Stomach (tissue), 9 donors: ENCODE data around the gene NCBP2L. TPM values are rescaled to one million over a fixed set of nuclear protein-coding genes. Genes with fewer than 3 reads are reported as not detected.

Experiments used
- DNase-seq, 2 donors: peaks; one replicate each; pipeline versions ENCODE4 v3.0.0 to v3.0.0-alpha.2; 2013 to 2019
- H3K27ac ChIP-seq, 5 donors: fragments of 200-600 bp in 4 of 5; sonication (generic) in 4 of 5; one replicate each; pipeline ENCODE4 v1.5.1; 2013 to 2019; ENCODE audit warnings: mild to moderate bottlenecking in 1 of 5, moderate library complexity in 1 of 5
- H3K27me3 ChIP-seq, 3 donors: fragments of 200-600 bp; sonication (generic); one replicate each; pipeline ENCODE4 v1.5.1; 2017 to 2019; ENCODE audit warnings: mixed run types in 1 of 3
- H3K36me3 ChIP-seq, 4 donors: fragments of 200-600 bp; sonication (generic); 1 replicate in 3 of 4; 2 replicates in 1 of 4; pipeline ENCODE4 v1.5.1; 2016 to 2019
- H3K4me1 ChIP-seq, 4 donors: fragments of 200-600 bp; sonication (generic); one replicate each; pipeline ENCODE4 v1.5.1; 2016 to 2019
- H3K4me3 ChIP-seq, 4 donors: fragments of 200-600 bp; sonication (generic) in 3 of 4; one replicate each; pipeline ENCODE4 v1.5.1; 2016 to 2019; ENCODE audit warnings: mild to moderate bottlenecking in 1 of 4
- H3K9me3 ChIP-seq, 4 donors: fragments of 200-600 bp; sonication (generic); one replicate each; pipeline ENCODE4 v1.5.1; 2016 to 2019
- EP300 ChIP-seq: sonication (generic); formaldehyde crosslinking; IDR thresholded peaks from one replicate; pipeline ENCODE4 v1.6.1; 2017; ENCODE audit warnings: antibody characterized with exemption
- POLR2A ChIP-seq, 4 donors: fragments of 450-650 bp; IDR thresholded peaks; one replicate each; pipeline ENCODE4 v1.6.1; 2016; ENCODE audit warnings: antibody characterized with exemption in 4 of 4, control low read depth in 2 of 4, mild to moderate bottlenecking in 1 of 4, moderate library complexity in 1 of 4
- POLR2AphosphoS5 ChIP-seq, 3 donors: sonication (generic); formaldehyde crosslinking; IDR thresholded peaks; one replicate each; pipeline ENCODE4 v1.6.1; 2016; ENCODE audit warnings: antibody characterized with exemption in 3 of 3
- WGBS, 5 donors: extraction: QIAGEN DNeasy Blood & Tissue Kit in 3 of 5; methylation state at CpG; one replicate each; pipeline versions ENCODE4 v1.1.5 to v1.1.7; 2013 to 2018; 5-methylcytosine and 5-hydroxymethylcytosine counted together
- intact Hi-C: fragments of 100-400 bp; cut with DNase I; formaldehyde crosslinking; loops from one replicate; pipeline ENCODE4 v1.15.1; 2023; ENCODE audit warnings: low total_unique reads
- polyA plus RNA-seq, 3 donors: library from polyadenylated mRNA; stranded (reverse); fragments of 200-250 nt; gene quantifications; one replicate each; pipeline ENCODE4 v1.2.3, GENCODE V29; 2013
- total RNA-seq, 5 donors: library from RNA; depleted of rRNA; stranded (reverse); fragments of >200 nt; gene quantifications; one replicate each; pipeline versions ENCODE4 v1.1.0 to v1.2.3, GENCODE V29; 2014 to 2016
- TF ChIP-seq, protein P1 (sequence below), 7 experiments: fragments of 450-650 bp in 4 of 7; fragments of 200-600 bp in 3 of 7; sonication (generic) in 3 of 7; IDR thresholded peaks; one replicate each; pipeline ENCODE4 v1.5.1; 2016 to 2019; ENCODE audit warnings: antibody characterized with exemption in 7 of 7, control low read depth in 2 of 7, mild to moderate bottlenecking in 1 of 7
- donor health status: healthy with polysubstance abuse.
- donor health status: Bipolar disorder and iron deficiency.
- donor health status: healthy.

NCBP2L gene
- total and polyA plus RNA-seq, 8 donors: 0.13 to 0.44 TPM; not detected in 6

DNA sequence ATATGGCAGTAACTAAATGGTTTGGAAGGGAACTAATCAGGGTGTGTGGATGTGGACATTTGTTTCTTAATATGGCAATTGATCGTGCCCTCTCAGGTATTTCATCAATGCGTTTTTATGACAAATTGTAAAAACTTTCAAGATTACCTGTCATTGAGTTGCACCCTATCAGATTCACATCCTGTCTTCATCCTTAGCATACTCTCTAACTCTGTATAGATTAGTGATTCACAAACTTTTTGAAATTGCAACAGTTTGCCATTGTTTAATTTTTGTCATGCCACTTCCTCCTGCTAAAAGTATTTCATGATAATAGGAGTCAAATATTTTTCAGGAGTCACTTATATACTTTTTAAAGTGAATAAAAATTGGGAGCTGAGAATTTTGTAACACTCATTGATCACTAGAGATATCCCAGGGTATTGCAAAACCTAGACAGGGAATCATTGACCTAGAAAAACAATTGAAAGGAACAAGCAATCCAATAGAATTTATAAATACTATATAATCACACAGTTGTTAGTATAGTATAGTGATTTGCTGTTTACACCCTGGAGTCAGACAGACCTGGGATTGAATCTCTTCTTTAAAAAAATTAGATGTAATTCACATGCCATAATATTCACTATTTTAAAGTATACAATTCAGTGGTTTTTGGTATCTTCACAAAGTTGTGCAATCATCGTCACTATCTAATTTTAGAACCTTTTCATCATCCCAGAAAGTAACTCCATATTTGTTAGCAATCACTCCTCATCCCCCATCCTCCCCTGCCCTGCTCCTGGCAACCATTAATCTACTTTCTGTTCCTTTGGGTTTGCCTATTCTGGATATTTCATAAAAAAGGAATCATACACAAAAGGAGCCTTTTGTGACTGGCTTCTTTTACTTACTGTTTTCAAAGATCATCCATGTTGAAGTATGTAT is 57.0 kb downstream of the NCBP2L start:
- WGBS, 5 donors: 76 to 90% (median 86%) methylated on average over 3 of the region's 3 CpGs
- H3K27ac ChIP-seq: no peak overlapping the region
- no peak for TF ChIP-seq EP300
- TF ChIP-seq, protein P1, sequence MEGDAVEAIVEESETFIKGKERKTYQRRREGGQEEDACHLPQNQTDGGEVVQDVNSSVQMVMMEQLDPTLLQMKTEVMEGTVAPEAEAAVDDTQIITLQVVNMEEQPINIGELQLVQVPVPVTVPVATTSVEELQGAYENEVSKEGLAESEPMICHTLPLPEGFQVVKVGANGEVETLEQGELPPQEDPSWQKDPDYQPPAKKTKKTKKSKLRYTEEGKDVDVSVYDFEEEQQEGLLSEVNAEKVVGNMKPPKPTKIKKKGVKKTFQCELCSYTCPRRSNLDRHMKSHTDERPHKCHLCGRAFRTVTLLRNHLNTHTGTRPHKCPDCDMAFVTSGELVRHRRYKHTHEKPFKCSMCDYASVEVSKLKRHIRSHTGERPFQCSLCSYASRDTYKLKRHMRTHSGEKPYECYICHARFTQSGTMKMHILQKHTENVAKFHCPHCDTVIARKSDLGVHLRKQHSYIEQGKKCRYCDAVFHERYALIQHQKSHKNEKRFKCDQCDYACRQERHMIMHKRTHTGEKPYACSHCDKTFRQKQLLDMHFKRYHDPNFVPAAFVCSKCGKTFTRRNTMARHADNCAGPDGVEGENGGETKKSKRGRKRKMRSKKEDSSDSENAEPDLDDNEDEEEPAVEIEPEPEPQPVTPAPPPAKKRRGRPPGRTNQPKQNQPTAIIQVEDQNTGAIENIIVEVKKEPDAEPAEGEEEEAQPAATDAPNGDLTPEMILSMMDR (IDR thresholded peaks at IDR 0.05): no peak
- TF ChIP-seq POLR2A (IDR thresholded peaks at IDR 0.05): no peak
- TF ChIP-seq POLR2AphosphoS5 (IDR thresholded peaks at IDR 0.05): no peak
- H3K9me3 ChIP-seq: no peaks in the 10 kb centered on the region
- no peak overlapping the region for H3K4me3 ChIP-seq
- peaks cover 0 to 4% (median 0%) of the 10 kb centered on the region in 3 donors for H3K27me3 ChIP-seq
- no peaks in the 10 kb centered on the region for H3K36me3 ChIP-seq
- H3K4me1 ChIP-seq: no peaks in the 10 kb centered on the region
- intact Hi-C loops: no loop called here
- no peak for DNase-seq

DNA sequence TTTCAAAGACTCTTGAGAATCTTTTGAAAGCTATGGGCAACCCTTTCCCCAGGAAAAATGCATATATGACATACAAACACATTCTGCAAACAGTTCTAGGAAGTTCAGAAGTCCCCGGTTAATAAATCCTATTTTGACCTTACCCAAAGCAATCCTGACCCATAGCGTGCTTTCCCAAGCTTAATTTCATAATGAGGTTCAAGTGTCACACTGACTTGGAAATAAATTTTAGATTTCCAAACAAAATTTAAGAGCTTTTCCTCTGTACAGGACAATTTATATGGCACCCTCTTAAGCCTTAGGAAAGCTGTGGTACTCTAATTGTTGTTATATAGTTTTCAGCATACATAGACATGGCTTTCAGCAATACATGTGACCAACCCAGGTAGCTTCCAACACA is 59.4 kb downstream of the NCBP2L start:
- TF ChIP-seq, protein P1 (IDR thresholded peaks at IDR 0.05): no peak
- TF ChIP-seq POLR2A (IDR thresholded peaks at IDR 0.05): no peak
- no peak for TF ChIP-seq POLR2AphosphoS5 (IDR thresholded peaks at IDR 0.05)
- no peak for TF ChIP-seq EP300
- H3K9me3 ChIP-seq: no peaks in the 10 kb centered on the region
- intact Hi-C loops: no loop called here
- H3K4me1 ChIP-seq: no peaks in the 10 kb centered on the region
- H3K27me3 ChIP-seq: peaks cover 0 to 3% (median 0%) of the 10 kb centered on the region in 3 donors
- H3K4me3 ChIP-seq: no peak overlapping the region
- peaks cover 0 to 9% (median 9%) of the 10 kb centered on the region in 4 donors for H3K36me3 ChIP-seq
- WGBS, 5 donors: 71 to 87% (median 83%) methylated on average over 2 of the region's 2 CpGs
- no peak overlapping the region for H3K27ac ChIP-seq
- DNase-seq: no peak

DNA sequence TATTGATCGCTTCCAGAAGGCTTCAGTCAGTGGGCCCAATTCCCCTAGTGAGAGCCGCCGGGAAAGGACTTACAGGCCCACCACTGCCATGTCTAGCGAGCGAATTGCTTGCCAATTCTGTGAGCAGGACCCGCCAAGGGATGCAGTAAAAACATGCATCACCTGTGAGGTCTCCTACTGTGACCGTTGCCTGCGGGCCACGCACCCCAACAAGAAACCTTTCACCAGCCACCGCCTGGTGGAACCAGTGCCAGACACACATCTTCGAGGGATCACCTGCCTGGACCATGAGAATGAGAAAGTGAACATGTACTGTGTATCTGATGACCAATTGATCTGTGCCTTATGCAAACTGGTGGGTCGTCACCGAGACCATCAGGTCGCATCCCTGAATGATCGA is 63.4 kb downstream of the NCBP2L start:
- TF ChIP-seq POLR2A (IDR thresholded peaks at IDR 0.05) (no peak), POLR2AphosphoS5 (IDR thresholded peaks at IDR 0.05) (no peak), EP300 (no peak)
- TF ChIP-seq, protein P1 (IDR thresholded peaks at IDR 0.05): no peak
- Histone ChIP-seq H3K4me3 (no peak overlapping the region), H3K9me3 (no peaks in the 10 kb centered on the region), H3K27ac (no peak overlapping the region), H3K36me3 (peaks cover 0 to 9% (median 9%) of the 10 kb centered on the region in 4 donors), H3K4me1 (no peaks in the 10 kb centered on the region), H3K27me3 (peaks cover 0 to 6% (median 0%) of the 10 kb centered on the region in 3 donors)
- DNase-seq: no peak
- intact Hi-C loops: no loop called here
- WGBS, 5 donors: 84 to 96% (median 95%) methylated on average over 11 to 15 of the region's 15 CpGs

DNA sequence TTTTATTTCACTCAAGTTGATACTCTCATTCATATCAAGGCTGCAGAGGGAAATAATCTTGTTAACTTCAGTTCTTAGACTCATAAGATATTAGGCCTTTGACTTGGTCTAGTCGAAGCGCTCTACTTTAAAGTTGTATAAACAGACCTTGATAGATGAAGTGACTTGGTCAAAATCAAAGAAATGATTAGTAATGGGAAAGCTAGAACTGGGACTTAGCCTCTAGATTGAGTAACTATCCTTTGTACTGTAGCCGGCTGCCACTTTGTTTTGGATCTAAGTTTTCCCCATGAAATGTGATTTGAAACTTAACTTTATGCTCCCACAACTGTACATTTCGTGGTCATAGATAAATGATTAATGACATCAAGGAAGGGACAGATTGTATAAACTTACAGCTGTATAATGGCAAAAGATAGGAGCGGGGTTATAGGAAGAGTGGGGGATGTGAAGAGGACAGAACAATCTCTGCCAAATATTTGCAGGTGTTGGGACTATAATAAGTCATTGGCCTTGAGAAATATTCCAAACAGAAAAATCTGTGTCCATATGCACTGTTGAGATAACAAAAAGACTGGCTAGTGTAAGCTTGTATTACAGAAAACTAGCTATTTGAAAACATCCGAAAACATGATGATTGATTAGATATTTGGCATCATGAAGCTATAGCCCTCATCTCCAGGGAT is 65.3 kb downstream of the NCBP2L start:
- intact Hi-C loops: no loop called here
- Histone ChIP-seq H3K27me3 (peaks cover 0 to 6% (median 0%) of the 10 kb centered on the region in 3 donors), H3K4me3 (no peak overlapping the region), H3K27ac (no peak overlapping the region), H3K4me1 (no peaks in the 10 kb centered on the region), H3K9me3 (no peaks in the 10 kb centered on the region), H3K36me3 (peaks cover 0 to 9% (median 9%) of the 10 kb centered on the region in 4 donors)
- 74 to 88% (median 75%) methylated on average over 6 of the region's 6 CpGs for WGBS, 5 donors
- DNase-seq: no peak
- TF ChIP-seq POLR2A (IDR thresholded peaks at IDR 0.05): no peak
- no peak for TF ChIP-seq POLR2AphosphoS5 (IDR thresholded peaks at IDR 0.05)
- TF ChIP-seq, protein P1 (IDR thresholded peaks at IDR 0.05): no peak
- TF ChIP-seq EP300: no peak
